Medulla oblongata (tissue), 1 donor: ENCODE results near the gene EPHA2.
A peak's percentile ranks its signal among the peaks of the same experiment; 100 is the strongest.
"Not testable (repeated sequence)": the region's sequence is repeated elsewhere in the genome, so short reads cannot be mapped to it uniquely, and the experiment has no call there.

Source experiments
- DNase-seq: peaks from one replicate; pipeline ENCODE4 v3.0.0-alpha.2; 2015; ENCODE audit errors: extremely low spot score

The EPHA2 gene

GRCh38 chr1:16183765-16184556 is 28.1 kb upstream of the EPHA2 start:
- no peak for DNase-seq

- DNase-seq = no peak
Measured at GRCh38 chr1:16183179-16183578, 27.3 kb upstream of the EPHA2 start.

GRCh38 chr1:16181887-16182719 is 26.2 kb upstream of the EPHA2 start:
- DNase-seq = no peak

DNA sequence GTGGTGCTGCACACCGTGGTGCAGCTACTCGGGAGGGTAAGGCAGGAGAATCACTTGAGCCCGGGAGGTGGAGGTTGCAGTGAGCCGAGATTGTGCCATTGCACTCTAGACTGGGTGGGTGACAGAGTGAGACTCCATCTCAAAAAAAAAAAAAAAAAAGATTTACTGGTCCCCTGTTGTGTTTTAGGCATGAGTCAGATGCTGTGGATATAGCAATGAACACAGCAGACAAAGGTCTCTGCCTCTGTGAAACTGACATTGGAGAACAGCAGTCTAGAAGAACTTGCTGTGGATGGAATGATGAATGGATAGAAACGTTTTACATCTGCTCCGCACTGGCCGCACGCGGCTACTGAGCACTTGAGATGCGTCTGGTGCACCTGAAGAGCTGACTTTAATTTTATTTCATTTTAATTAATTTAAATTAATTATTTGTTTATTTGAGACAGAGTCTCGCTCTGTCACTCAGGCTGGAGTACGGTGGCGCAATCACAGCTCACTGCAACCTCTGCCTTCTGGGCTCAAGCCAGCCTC is 24.5 kb upstream of the EPHA2 start:
- no peak for DNase-seq

DNA sequence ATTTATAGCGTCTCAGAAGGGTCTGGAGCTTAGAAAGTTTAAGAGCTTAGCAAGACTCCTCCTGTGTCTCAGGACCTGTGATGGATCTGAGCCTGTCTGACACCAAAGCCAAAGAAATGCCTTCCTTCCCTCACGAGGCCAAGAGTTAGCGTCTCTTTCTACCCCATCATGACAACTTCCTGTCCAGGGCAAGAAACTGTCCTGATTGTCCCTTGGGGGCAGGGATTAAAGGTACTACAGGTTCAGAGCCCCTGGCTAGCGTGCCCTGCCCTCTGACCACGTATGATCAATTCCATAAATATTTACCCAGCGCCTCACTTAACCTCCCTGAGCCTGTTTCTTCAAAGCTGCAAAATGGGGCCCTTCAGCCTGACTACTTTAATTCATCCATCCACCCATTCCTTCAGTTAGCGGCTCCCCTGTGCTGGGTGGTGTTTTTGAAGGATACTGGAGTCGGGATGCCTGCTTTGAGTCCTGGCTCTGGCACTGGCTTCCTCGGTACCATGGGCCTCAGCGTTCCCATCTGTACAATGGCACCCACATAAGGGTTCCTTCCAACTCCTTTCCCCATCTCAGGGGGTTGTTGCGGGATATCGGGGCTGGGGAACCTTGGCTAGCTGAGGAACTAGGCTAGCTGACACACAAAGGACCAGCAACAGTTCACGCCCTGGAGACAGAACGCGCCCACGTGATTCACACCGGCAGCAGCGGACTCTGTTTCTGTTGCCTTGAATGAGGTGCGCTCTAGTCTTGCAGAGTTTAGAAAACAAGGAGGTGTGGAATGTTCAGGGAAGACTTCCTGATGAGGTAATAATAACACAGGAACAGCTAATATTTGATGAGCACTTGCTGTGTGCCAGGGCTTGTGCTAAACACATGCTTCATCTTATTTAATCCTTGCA is 23.0 kb upstream of the EPHA2 start:
- DNase-seq = no peak

DNA sequence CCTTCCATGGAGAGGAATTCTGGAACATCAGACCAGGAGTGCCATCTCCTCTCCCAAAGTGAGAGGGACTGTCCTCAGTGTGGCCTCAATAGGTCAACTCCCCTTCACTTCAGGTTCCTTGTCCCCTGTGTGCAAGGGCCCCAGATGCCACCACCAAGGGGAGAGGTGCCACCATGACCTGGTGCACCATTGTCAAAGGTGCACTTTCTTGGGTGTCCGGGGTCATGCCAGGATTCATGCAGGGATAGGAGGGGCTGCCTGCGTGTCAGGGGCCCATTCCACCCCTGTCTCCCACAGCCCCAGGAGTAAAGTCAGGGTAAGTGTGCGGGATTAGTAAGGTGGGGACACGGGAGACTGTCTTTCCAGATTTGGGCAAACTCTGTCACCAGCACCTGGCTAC is 21.4 kb upstream of the EPHA2 start:
- no peak for DNase-seq

DNA sequence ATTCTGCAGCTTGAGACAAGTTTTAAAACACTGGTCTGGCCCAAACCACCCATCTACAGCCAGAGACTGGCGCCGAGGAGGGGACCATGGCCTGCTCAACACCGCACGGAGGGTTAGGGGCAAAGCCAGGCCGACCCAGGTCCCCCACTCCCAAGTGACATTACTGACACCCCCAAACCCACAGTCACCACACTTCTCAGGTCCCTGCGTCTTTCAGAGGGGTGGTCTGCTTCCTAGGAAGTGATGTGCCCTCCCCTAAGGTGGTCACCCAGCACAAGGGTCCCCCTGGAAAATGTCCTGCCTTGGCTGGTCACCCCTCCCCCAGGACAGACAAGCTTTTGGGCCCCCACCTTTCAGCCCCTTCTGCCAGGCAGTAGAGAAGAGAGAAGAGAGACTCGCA is 20.8 kb upstream of the EPHA2 start:
- no peak for DNase-seq

DNA sequence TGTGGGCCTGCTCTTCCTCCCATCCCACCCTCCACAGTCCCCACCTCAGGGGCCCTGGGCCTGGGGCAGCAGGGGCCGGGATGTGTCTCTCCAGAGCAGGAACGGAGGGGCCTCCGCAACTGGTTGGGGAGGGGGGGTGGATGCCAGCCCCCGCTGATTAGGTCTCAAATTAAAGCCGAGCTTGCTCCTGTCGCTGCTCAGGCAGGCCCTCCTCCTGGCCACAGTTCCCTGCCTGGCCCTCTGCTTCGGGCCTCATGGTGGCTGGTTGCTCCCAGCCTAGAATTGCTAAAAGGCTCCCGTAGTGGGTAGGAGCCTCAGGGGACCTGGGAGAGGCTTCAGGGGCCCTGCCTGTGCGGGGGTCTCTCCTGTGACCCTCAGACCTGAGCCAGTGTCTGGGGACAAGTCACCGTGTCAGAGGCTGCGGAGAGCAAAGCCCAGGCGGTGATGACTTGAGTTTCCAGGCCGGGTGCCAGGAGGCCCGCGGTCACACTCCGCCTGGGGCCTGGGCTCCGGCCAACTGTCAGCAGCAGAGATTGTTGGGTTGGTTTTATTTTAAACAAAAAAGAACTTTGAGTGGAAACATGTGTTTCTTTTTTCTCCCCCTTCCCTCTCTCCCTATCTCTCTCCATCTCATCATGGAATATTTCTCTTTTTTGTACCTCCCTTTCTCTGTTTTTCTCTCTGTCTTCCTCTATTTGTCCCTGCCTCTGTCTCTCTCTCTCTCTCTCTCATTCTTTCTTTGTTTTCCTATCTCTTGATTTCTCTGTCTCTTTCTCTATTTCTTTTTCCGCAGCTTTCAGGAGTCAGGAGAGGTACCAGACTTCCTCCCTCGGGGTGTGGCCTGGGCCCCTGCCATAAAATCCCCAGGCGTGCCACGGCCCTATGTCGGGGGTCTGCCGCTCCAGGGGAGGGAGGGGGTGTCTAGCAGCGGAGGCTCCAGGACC is 20.0 kb upstream of the EPHA2 start:
- peak; percentile 85 for DNase-seq

GRCh38 chr1:16174886-16175598 is 19.2 kb upstream of the EPHA2 start:
- DNase-seq = peak; percentile 46

DNA sequence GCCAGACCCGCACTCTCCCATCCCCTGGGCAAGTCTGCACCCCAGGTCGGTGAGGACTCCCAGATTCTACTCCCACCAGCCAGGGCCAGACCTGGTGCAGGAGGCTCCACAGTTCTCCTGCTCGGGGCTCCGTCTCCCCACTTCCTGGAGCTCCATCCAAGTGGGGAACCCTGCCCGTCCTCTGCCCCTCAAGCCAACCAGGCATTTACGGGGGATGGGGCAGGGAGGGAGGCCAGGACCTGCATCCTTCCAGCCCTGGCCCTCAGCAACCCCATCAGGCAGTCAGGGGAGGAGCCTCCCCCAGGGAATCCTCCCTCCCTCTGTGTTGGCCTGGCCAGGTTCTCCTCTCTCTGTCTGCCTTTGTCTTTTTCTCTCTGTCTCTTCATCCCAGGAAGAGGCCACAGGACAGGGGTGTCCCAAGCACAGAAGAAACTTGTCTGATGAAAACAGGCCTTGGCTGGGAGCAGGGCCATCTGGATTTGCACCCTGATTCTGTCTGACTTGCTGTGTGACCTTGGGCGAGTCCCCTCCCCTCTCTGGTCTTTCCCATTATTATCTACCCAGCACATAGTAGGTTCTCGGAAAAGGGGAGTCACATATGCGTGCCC is 18.5 kb upstream of the EPHA2 start:
- no peak for DNase-seq

DNA sequence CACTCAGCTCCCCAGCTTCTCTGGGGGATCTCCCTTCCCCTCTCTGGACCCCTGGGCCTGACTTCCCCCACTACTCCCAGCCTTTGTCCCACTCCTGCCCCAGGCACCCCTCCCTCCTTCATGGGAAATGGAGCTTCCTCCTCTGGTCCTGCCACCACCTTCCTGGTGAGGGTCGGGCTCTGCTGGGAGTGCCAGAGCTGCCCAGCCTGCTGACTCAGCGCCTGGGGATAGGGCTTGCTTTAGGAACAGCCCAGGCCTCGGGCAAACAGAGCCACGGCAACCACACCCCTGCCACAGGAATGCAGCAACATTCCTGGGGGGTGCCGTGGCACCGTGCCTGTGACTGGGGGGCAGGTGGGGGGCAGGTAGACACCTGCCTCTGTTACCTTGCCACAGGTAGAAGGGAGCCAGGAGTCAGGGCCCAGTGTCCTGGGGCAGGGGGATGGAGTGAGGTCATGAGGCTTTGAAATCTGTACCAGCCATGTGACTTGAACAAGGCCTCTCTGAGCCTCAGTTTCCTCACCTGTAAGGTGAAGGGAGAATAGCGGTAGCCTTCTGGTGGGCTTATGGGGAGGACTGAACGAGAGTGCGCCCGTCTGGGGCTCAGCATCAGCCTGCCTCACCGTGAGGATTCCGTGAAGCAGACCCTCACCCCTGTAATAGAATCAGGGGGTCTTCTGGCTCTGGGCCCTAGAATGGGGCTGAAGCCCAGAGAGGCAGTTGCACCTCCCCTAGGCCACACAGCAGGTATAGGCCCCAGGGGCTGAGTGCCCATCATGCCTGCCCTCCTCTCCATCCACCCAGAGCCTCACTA is 17.8 kb upstream of the EPHA2 start:
- no peak for DNase-seq

DNA sequence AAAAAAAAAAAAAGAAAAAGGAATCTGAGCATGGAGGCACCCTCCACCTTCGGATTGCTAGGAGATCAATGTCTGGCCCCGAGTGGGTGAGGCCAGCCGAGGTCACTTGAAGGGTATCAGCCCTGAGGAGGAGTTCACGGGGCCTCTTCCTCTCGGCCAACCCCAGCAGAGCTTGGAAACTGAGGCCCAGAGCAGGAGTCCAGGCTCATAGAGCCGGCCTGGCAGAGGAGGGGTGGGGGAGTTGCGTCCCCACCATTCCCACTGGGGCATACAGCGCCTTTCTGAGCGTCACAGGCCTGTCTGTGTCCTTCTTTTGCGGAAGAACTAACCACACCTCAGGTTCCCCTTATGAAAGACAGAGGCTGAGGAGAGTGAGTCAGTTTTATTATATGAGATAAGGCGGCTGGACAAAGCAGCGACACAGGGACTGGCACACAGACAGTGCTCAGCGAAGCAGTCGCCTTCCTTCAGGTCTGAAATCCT is 17.1 kb upstream of the EPHA2 start:
- peak; percentile 45 for DNase-seq

GRCh38 chr1:16172218-16172830 is 16.5 kb upstream of the EPHA2 start:
- no peak for DNase-seq

DNA sequence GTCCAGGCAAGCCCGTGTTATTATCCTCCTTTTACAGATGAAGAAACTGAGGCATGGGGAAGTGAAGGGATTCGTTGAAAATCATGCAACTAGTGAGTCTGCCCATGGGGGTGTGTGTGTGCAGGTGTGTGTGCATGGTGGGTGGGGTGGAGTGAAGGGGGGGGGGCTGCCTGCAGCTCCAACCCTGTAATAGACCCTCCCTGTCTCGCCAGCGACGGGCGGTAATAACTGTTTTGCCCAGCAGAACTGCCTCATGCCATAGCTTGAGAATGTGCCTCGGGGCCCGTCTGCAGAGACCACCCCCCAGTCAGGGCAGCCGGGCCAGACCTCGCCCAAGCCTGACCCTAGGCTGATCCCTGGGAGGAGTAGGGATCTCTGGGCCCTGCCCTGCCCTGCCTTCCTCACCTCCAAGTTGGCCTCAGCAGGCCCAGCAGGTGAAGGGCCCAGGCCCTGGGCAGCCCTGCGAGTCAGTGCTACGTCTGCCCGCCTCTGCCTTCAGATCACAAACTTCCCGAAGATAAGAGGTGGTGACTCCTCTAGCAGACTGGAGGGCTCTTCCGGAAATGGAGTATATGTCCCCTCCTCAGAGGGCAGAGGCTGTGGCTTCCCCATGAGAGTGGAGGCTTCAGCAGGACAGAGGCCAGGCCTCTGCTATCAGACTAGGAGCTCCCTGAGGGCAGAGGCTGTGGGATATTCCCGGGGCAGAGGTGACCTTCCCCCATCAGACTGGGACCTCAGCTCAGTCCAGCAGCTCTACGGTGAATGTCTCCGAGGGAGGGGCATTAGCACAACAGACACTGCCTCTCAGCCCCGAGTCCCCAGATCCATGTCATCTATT is 15.7 kb upstream of the EPHA2 start:
- no peak for DNase-seq

DNA sequence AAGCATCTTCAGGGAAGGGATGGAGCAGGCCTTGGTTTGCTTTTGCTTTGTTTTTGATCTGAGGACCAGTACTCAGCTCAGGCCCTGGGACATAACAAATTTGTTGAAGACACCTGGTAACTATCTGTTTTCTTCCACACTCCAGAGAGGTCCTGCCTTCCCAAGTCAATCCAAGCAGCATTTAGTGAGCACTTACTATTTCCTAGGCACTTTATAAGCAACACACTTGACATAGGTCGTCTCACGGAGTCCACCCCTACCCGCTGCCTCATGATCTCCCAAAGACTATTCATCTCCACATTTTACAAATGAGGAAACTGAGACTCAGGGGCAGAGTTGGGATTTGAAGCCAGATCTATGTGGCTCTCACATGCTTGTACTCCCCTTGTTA is 14.4 kb upstream of the EPHA2 start:
- no peak for DNase-seq

- DNase-seq = no peak
Measured at GRCh38 chr1:16168622-16169360, 12.9 kb upstream of the EPHA2 start.

DNA sequence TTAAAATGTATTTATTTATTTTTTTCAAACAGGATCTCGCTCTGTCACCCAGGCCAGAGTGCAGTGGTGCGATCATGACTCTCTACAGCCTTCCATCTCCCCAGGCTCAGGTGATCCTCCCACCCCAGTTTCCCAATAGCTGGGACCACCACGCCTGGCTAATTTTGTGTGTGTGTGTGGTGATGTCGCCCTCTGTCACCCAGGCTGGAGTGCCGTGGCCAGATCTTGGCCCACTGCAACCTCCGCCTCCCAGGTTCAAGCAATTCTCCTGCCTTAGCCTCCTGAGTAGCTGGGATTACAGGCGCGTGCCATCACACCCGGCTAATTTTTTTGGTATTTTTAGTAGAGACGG is 12.3 kb upstream of the EPHA2 start:
- DNase-seq = not testable (repeated sequence)
